HepG2 (cell line): Measurements from ENCODE around the gene SPACA9. TPM values are rescaled to one million over a fixed set of nuclear protein-coding genes. Genes with fewer than 3 reads are reported as not detected.

Experiments
- ATAC-seq: fragments of 200-7000 bp; cut with Tn5 transposase; 3 replicates; pipeline ENCODE4 v1.9.1; 2020; ENCODE audit warnings: mild to moderate bottlenecking, moderate library complexity
- BruUV-seq: library from RNA; stranded (reverse); fragments of 400-500 nt; replicated peaks from 2 replicates; lab custom pipeline; 2021; lab: Mats Ljungman, UMichigan
- CTCF ChIA-PET: fragments of 300-600 bp; formaldehyde crosslinking; extraction: SDS; loops from one replicate; lab custom pipeline; 2021; ENCODE audit warnings: low total read pairs, inconsistent platforms, low intra/inter-chr PET ratio; lab: Yijun Ruan, JAX
- POLR2A ChIA-PET: fragments of 350-600 bp; sonication (Branson Sonifier 250); formaldehyde crosslinking; loops from one replicate; lab custom pipeline; 2020; ENCODE audit warnings: antibody characterized with exemption, inconsistent platforms; lab: Yijun Ruan, JAX
- DNase-seq: peaks from one replicate; pipeline ENCODE4 v3.0.0-alpha.2; 2015; ENCODE audit warnings: low spot score
- FAIRE-seq: peaks from 3 replicates; lab custom pipeline; 2011; peaks lifted over from hg19 to GRCh38; lab: Jason Lieb, UNC
- H2AFZ ChIP-seq: one replicate; pipeline ENCODE4 v1.6.1; 2011; ENCODE audit warnings: low read length, inconsistent platforms
- H3K27ac ChIP-seq: fragments of 300-600 bp; 3 replicates; pipeline ENCODE4 v1.8.0; 2011; ENCODE audit warnings: mixed run types, mild to moderate bottlenecking, mixed read lengths, low read length, inconsistent platforms; ENCODE audit not compliant: insufficient read depth; ENCODE audit errors: extremely low read length
- H3K27me3 ChIP-seq, 2 experiments: fragments of 200-600 bp in 1 of 2; 2 replicates in 1 of 2; 3 replicates in 1 of 2; pipeline versions ENCODE4 v1.6.0 to v1.8.0; 2011; ENCODE audit warnings: low read length in 2 of 2, mild to moderate bottlenecking in 2 of 2, moderate library complexity in 2 of 2, inconsistent platforms in 1 of 2; ENCODE audit not compliant: insufficient read depth in 2 of 2, control insufficient read depth in 1 of 2
- H3K36me3 ChIP-seq, 2 experiments: fragments of 200-600 bp in 1 of 2; replicated peaks in 1 of 2; 2 replicates in 1 of 2; 3 replicates in 1 of 2; pipeline versions ENCODE4 v1.5.1 to v1.8.0; 2011; ENCODE audit warnings: low read length in 2 of 2, inconsistent platforms in 1 of 2; ENCODE audit not compliant: insufficient read depth in 2 of 2, control insufficient read depth in 1 of 2
- H3K4me1 ChIP-seq: 2 replicates; pipeline ENCODE4 v1.5.1; 2012; ENCODE audit warnings: low read length, inconsistent platforms; ENCODE audit not compliant: insufficient read depth
- H3K4me2 ChIP-seq: 2 replicates; pipeline ENCODE4 v1.6.0; 2011; ENCODE audit warnings: low read depth, low read length, inconsistent platforms
- H3K4me3 ChIP-seq, 3 experiments: fragments of 200-600 bp in 1 of 3; sonication (generic), shearing (Covaris generic) in 1 of 3; replicated peaks in 1 of 3; 2 replicates each; pipeline ENCODE4 v1.5.1; 2011 to 2016; ENCODE audit warnings: low read length in 3 of 3, inconsistent platforms in 2 of 3, low read depth in 2 of 3, mild to moderate bottlenecking in 2 of 3, control low read depth in 1 of 3, mixed read lengths in 1 of 3; ENCODE audit not compliant: insufficient read depth in 1 of 3
- H3K79me2 ChIP-seq: one replicate; pipeline ENCODE4 v1.6.1; 2011; ENCODE audit warnings: low read length, inconsistent platforms; ENCODE audit not compliant: insufficient read depth
- H3K9ac ChIP-seq: 2 replicates; pipeline ENCODE4 v1.6.0; 2011; ENCODE audit warnings: mild to moderate bottlenecking, low read depth, low read length, inconsistent platforms; ENCODE audit not compliant: insufficient read depth
- H3K9me3 ChIP-seq: 2 replicates; pipeline ENCODE4 v1.5.1; 2012; ENCODE audit warnings: mild to moderate bottlenecking, low read length
- H4K20me1 ChIP-seq: 2 replicates; pipeline ENCODE4 v1.6.0; 2011; ENCODE audit warnings: inconsistent platforms, mild to moderate bottlenecking, low read length, moderate library complexity; ENCODE audit not compliant: insufficient read depth
- AGO2 ChIP-seq: fragments of 200-400 bp; formaldehyde crosslinking; optimal IDR thresholded peaks from 2 replicates; pipeline ENCODE3; 2017; ENCODE audit warnings: mild to moderate bottlenecking, low read depth, low read length, moderate library complexity
- AHR ChIP-seq: IDR thresholded peaks from 2 replicates; pipeline ENCODE4 v1.6.1; 2018; ENCODE audit warnings: missing genetic modification reagents, missing compliant biosample characterization
- ATF7 ChIP-seq, 2 experiments: fragments of 450-650 bp in 1 of 2; sonication (generic) in 1 of 2; formaldehyde crosslinking in 1 of 2; IDR thresholded peaks; 2 replicates each; pipeline versions ENCODE4 v1.4.0 to v1.6.1; 2016 to 2020; ENCODE audit warnings: antibody characterized with exemption in 1 of 2, mild to moderate bottlenecking in 1 of 2, missing genetic modification reagents in 1 of 2
- FOXO1 ChIP-seq: sonication (generic); formaldehyde crosslinking; IDR thresholded peaks from 2 replicates; pipeline ENCODE4 v1.4.0; 2020; ENCODE audit warnings: missing genetic modification reagents
- KLF16 ChIP-seq, 2 experiments: sonication (generic) in 1 of 2; formaldehyde crosslinking in 1 of 2; IDR thresholded peaks; 2 replicates each; pipeline versions ENCODE4 v1.6.1 to v1.8.0; 2016 to 2023; ENCODE audit warnings: missing genetic modification reagents in 2 of 2, missing compliant biosample characterization in 1 of 2
- MYNN ChIP-seq: sonication (generic); formaldehyde crosslinking; IDR thresholded peaks from 2 replicates; pipeline ENCODE4 v1.4.0; 2020; ENCODE audit warnings: mild to moderate bottlenecking, low read depth, missing genetic modification reagents
- TRIM22 ChIP-seq: fragments of 450-650 bp; IDR thresholded peaks from 2 replicates; pipeline ENCODE4 v1.6.1; 2017
- XRCC5 ChIP-seq: fragments of 200-400 bp; formaldehyde crosslinking; optimal IDR thresholded peaks from 2 replicates; pipeline ENCODE3; 2017; ENCODE audit warnings: mild to moderate bottlenecking, low read length
- ZNF230 ChIP-seq: sonication (generic); formaldehyde crosslinking; IDR thresholded peaks from 2 replicates; pipeline ENCODE4 v1.4.0; 2020; ENCODE audit warnings: mild to moderate bottlenecking, missing genetic modification reagents
- ZNF629 ChIP-seq: sonication (generic); formaldehyde crosslinking; conservative IDR thresholded peaks from 2 replicates; pipeline ENCODE4 v1.5.0; 2020; ENCODE audit warnings: missing genetic modification reagents
- ZNF850 ChIP-seq: sonication (generic); formaldehyde crosslinking; conservative IDR thresholded peaks from 2 replicates; pipeline ENCODE4 v1.9.0; 2021; ENCODE audit warnings: mild to moderate bottlenecking, missing genetic modification reagents
- WGBS: methylation state at CpG from one replicate; pipeline ENCODE4 v1.1.6; 2017; ENCODE audit warnings: low lambda C conversion rate; 5-methylcytosine and 5-hydroxymethylcytosine counted together
- in situ Hi-C: cut with HindIII; loops from 2 replicates; pipeline ENCODE4 v1.10.0; 2017; ENCODE audit warnings: low pct_unique_long_range_greater_than_20kb; ENCODE audit not compliant: extremely low pct_ligation_motif_present
- intact Hi-C: fragments of 100-400 bp; cut with micrococcal nuclease; formaldehyde crosslinking; loops from one replicate; pipeline ENCODE4 v1.10.0; 2022; ENCODE audit not compliant: unreplicated experiment
- polyA plus RNA-seq, 8 experiments: library from polyadenylated mRNA; depleted of rRNA in 3 of 8; stranded (reverse) in 7 of 8; unstranded in 1 of 8; fragments of >200 nt; fragmentation: Illumina TruSeq in 4 of 8; extraction: Trizol in 4 of 8; gene quantifications; 2 replicates each; pipeline versions ENCODE4 v1.2.1 to v1.2.3, GENCODE V29; 2011 to 2016; ENCODE audit warnings: low read depth in 4 of 8, missing spikeins in 1 of 8, mixed read lengths in 1 of 8; ENCODE audit not compliant: insufficient read depth in 1 of 8
- total RNA-seq, 5 experiments: library from RNA; depleted of rRNA; stranded (reverse); fragments of >200 nt; fragmentation: Illumina TruSeq; extraction: Trizol; gene quantifications; 2 replicates each; pipeline ENCODE4 v1.2.3, GENCODE V29; 2016; ENCODE audit warnings: low read depth in 1 of 5

The SPACA9 gene
- total and polyA plus RNA-seq, 2 of the 13 experiments (the other 11 are each of a cell fraction or from before 2014, with no cell fraction given): 0.15 to 0.38 TPM

- no peak overlapping the region for H3K27ac ChIP-seq
- in situ Hi-C loops: no loop called here
- TF ChIP-seq AGO2 (no peak), MYNN (CRISPR knock-in tag) (no peak), FOXO1 (CRISPR knock-in tag) (no peak), TRIM22 (no peak), ZNF629 (CRISPR knock-in tag) (no peak), KLF16 (CRISPR knock-in tag; IDR thresholded peaks at IDR 0.05) (no peak), ZNF850 (CRISPR knock-in tag) (no peak), ATF7 (IDR thresholded peaks at IDR 0.05) (no peak), ATF7 (CRISPR knock-in tag; IDR thresholded peaks at IDR 0.05) (no peak), XRCC5 (no peak), ZNF230 (CRISPR knock-in tag) (no peak), AHR (no peak)
- no peak for FAIRE-seq
- ChIA-PET CTCF (no interaction called here), POLR2A (no interaction called here)
- WGBS: 90% methylated on average over 8 of the region's 9 CpGs
- no peaks in the 10 kb centered on the region; the same call in 1 of the 2 replicates for H4K20me1 ChIP-seq
- H2AFZ ChIP-seq: no peak overlapping the region
- BruUV-seq: no TSS peak
- DNase-seq: no peak
- peaks cover 19% of the 10 kb centered on the region for H3K4me1 ChIP-seq
- no peak overlapping the region for H3K4me2 ChIP-seq
- H3K9me3 ChIP-seq: no peaks in the 10 kb centered on the region
- no peaks in the 10 kb centered on the region for H3K27me3 ChIP-seq
- H3K4me3 ChIP-seq: no peak overlapping the region
- intact Hi-C loops: no loop called here
- no peak overlapping the region for H3K9ac ChIP-seq
- H3K36me3 ChIP-seq: peaks cover 25 to 47% of the 10 kb centered on the region in 2 experiments
- ATAC-seq: no peak
- no peaks in the 10 kb centered on the region for H3K79me2 ChIP-seq
Measured at GRCh38 chr9:132894862-132895835, 16.5 kb downstream of the SPACA9 start.
